ENCODE measurements around the gene KDM4B.

Gene KDM4B

DNA sequence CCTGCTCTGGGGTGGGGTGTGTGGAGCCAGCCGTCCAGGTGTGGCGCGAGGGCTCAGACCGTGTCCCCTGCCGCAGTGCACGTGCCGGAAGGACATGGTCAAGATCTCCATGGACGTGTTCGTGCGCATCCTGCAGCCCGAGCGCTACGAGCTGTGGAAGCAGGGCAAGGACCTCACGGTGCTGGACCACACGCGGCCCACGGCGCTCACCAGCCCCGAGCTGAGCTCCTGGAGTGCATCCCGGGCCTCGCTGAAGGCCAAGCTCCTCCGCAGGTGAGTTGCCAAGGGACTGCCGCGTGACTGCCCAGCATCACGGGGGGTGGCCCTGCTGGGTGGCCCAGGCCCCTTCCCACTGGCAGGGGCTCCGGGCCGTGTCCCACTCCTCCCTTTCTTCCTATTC, 141.6 kb downstream of the KDM4B start:
- intact Hi-C loops (cut with DNase I), result no loop called here
- no peak for DNase-seq

GRCh38 chr19:5111051-5111450, 142.1 kb downstream of the KDM4B start:
- intact Hi-C loops (cut with DNase I), result no loop called here

DNA sequence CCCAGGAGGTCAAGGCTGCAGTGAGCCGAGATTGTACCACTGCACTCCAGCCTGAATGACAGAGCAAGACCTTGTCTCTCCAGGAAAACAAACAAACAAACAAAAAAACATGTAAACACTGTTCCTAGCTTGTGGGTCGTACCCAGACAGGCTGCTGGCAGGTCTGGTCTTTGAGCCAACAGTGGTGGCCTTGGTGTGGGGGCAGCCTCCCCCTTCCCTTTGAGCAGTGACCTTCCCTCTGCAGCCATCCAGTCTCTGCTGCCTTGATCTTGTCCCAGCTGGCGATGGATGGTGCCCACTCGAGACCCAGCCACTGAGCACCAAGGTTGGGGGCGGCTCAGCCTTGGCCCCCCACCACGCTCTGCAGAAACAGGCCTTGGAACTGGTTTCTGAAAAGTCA, 143.3 kb downstream of the KDM4B start:
- DNase-seq, result no peak
- intact Hi-C loops (cut with DNase I), result no loop called here

More at GRCh38 chr19:5111051-5111450, 142.1 kb downstream of the KDM4B start:
- DNase-seq, result no peak

DNA sequence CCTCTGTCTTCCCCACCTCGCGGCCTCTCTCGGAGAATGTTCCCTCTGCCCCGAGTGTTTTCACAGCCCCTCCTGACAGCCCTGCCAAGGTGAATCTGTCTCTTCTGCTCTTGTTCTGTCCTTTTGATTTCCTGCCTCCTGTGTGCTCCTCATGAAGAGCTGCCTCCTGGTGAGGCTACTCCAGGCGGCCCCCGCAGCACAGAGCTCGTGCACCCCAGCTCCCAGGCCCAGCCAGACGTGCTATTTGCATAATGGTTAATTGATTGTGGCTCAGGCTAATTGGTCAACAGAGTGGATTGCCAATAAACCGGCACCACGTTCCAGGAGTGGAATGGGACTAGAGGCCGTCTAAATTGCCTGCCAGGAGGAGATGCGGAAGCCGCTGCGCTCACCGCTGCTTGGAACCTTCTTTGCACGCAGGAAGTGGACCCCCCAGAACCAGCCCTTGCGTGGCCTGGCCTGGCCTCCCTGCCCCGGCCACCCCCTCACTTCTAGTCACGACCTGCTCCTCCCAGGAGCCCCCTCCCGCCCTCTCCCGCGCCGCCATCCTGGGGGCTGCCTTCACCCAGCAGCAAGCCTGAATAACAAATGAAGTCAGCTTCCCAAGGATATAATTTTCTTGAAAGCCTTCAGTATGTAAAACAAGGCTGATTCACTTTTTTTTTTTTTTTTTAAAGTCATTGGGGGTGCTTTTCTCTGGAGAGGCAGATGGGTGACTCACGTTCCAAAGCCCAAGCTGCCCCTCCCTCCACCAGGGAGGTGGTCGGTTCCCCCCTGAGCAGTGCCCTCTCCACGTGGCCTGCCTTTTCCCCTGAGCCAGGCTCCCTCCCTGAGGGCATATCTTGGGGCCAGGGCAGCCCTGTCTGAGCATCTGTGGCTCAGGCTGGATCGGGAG, 144.0 kb downstream of the KDM4B start:
- no peak for DNase-seq
- intact Hi-C loops (cut with DNase I), result no loop called here

- intact Hi-C loops (cut with DNase I), result no loop called here
- no peak for DNase-seq
Measured at GRCh38 chr19:5113633-5114586, 145.0 kb downstream of the KDM4B start.

GRCh38 chr19:5114727-5115126, 145.8 kb downstream of the KDM4B start:
- DNase-seq, result no peak
- intact Hi-C loops (cut with DNase I), result no loop called here

- DNase-seq, result no peak
- intact Hi-C loops (cut with DNase I), result no loop called here
Measured at GRCh38 chr19:5115351-5115750, 146.4 kb downstream of the KDM4B start.

DNA sequence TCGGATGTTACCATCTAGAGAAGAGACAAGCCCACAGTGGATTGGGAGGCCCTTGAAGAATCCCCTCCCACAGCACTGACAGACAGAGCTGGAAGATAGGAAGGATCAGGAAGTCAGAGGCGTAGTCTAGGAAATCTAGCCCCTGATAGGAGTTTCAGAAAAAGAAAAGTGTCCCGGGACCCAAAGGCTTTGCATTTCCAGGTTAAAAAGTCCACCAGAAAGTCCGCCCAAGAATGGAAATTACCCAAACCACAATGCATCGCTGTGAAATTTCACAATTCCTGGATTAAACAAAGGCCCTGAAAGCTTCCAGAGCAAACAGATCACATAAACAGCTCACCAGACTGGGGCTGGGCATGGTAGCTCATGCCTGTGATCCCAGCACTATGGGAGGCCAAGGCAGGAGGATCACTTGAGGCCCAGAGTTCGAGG, 146.9 kb downstream of the KDM4B start:
- intact Hi-C loops (cut with DNase I), result no loop called here
- no peak for DNase-seq

- intact Hi-C loops (cut with DNase I), result no loop called here
- no peak for DNase-seq
Measured at GRCh38 chr19:5116292-5116691, 147.4 kb downstream of the KDM4B start.

- intact Hi-C loops (cut with DNase I), result no loop called here
- DNase-seq, result no peak
Measured at GRCh38 chr19:5117421-5117820, 148.5 kb downstream of the KDM4B start.

- no peak for DNase-seq
- intact Hi-C loops (cut with DNase I), result no loop called here
Measured at GRCh38 chr19:5118026-5118425, 149.1 kb downstream of the KDM4B start.

DNA sequence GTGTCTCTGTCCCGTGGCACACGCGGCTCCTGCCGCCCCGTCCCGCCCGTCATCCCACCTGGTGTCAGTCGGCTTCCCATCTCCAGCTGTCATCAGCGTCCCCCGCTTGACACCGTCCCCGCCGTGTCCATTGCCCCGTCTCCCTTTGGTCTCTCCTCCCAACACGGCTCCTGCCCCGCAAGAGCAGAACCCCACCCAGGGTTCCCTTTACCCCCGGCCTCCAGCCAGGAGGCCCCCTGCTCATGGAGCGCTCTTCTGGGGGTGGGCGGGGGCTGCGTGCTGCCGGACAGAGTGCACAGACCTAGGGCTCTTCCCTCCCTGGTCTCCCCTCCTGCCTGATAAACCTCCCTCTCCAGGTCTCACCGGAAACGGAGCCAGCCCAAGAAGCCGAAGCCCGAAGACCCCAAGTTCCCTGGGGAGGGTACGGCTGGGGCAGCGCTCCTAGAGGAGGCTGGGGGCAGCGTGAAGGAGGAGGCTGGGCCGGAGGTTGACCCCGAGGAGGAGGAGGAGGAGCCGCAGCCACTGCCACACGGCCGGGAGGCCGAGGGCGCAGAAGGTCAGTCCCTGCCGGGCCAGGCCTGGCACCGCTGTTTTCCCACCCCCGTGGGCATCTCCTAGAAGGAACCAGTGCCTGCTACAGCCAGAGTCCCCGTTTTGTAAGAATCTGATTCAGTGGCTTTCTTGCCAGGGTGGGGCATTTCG, 150.5 kb downstream of the KDM4B start:
- no peak for DNase-seq
- intact Hi-C loops (cut with DNase I), result no loop called here

DNA sequence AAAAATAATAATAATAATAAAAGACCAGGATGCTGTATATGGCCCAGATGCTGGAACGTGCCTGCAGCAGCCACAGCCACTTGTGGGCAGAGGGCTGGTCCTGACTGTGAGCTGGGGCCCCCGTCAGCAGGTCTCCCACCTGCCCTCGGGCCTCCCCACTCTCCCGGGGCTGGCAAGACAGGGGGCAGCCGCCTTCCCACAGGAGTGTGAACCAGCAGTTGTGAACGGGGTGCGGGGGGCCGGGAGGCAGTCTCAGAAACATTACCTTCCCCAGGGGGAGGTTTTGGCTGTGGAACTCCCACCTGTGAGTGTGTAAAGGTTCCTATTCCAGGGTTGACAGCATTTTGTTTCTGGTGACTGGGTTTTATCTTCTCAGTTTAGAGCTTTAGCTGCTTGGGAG, 151.4 kb downstream of the KDM4B start:
- intact Hi-C loops (cut with DNase I), result no loop called here

GRCh38 chr19:5120833-5121232, 151.9 kb downstream of the KDM4B start:
- intact Hi-C loops (cut with DNase I), result no loop called here
- no peak for DNase-seq

More for the DNA sequence above, 151.4 kb downstream of the KDM4B start:
- no peak for DNase-seq

GRCh38 chr19:5121266-5122120, 152.6 kb downstream of the KDM4B start:
- DNase-seq, result peak in 7 of 10 donors; percentile 37 to 92 (median 59)
- intact Hi-C loops (cut with DNase I), result no loop called here

DNA sequence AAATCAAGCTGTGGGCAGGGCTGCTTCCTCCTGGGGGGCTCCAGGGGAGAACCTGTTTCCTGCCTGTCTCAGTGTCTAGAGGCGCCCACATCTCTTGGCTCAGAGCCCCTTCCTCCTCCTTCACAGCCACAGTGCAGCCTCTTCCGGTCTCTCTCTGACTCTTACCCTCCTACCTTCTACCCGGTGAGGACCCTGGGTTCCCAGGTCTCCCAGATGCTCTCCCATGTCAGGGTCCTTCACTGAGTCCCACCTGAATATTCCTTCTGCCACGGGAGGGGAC, 153.1 kb downstream of the KDM4B start:
- no peak for DNase-seq
- intact Hi-C loops (cut with DNase I), result no loop called here

DNA sequence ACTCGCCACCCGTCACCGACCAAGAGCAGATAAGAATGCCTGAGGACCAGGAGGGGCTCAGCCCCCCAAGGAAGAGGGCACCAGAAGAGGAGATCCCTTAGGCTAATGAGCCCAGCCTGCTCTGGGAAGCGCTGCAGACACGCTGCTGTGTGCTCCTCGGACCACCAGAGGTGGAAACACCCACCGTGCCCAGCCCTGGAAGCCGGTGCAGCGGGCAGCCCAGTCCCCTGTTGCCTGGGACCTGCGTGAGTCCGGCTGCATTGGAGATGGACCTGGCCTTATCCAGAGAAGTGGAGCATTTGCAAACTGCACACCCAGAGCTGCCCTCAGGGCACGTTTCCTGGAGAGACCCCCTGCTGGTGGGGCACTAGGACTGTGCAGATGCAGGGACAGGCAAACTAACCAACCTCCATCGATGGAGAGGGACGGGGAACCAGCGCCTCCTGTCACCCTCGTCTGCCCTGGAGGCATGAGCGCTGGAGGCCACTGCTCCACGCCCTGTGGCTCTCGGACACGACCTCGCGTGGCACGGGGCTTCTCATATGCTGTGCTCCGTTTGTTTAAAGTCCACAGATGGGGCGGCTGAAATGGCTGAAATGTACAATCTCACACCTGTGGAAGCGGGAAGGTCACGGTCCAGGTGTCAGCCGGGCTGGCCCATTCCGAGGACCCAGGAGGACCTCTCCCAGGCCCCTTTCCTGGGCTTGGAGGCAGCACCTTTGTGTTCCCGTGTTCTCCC, 153.9 kb downstream of the KDM4B start:
- intact Hi-C loops (cut with DNase I), result no loop called here
- no peak for DNase-seq

DNA sequence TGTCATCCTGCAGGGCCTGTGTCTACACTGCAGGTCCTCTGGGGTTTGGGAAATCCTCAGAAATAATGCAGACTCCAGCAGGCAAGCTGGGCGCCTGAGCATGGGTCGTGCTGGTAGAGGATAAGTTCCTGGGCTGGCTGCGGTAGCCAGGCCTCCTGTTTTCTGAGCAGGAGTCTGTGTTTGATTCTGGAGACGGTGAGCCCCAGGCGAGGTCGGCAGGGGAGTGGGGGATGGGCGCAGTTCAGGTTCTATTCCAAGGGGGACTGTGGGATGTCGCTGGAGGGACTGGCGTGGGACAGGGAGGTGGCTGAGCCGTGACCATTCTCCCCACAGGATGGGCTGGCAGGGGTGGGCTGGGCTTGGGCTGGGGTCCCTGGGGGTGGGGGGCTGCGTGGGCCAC, 154.7 kb downstream of the KDM4B start:
- intact Hi-C loops (cut with DNase I), result no loop called here
- no peak for DNase-seq

DNA sequence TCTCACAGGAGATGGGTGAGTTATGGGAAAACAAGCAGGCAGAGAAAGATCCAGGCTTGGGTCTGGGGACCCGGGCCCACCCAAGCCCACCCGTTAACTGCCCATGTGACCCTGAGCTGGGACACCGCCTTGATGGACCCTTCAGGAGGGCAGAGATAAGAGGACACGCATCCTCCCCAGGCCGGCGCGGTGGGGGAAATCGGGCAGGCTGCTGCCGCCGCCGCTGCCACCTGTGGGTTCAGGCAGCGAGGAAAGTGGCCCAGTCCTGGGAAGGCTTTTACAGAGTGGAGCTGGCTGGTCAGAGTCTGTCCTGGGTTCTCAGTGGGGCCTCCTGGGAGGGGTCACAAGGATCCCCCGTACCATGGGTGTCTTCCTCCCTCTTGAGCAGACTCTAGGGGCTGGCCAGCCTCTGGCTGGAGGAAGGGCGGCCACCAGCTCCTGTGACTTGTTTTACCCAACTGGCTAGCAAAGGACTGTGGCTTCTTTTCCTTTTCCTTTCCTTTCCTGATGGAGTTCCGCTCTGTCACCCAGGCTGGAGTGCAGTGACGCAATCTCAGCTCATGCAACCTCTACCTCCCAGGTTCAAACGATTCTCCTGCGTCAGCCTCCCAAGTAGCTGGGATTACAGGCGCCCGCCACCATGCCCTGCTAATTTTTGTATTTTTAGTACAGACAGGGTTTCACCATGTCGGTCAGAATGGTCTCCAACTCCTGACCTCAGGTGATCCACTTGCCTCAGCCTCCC, 155.4 kb downstream of the KDM4B start:
- intact Hi-C loops (cut with DNase I), result no loop called here
- DNase-seq, result no peak

Measured in posterior cingulate gyrus (tissue), 11 donors.